ENCODE data around the gene IGSF9.

The IGSF9 gene

GRCh38 chr1:159930634-159931033 is 14.8 kb downstream of the IGSF9 start:
- no peak for DNase-seq

DNA sequence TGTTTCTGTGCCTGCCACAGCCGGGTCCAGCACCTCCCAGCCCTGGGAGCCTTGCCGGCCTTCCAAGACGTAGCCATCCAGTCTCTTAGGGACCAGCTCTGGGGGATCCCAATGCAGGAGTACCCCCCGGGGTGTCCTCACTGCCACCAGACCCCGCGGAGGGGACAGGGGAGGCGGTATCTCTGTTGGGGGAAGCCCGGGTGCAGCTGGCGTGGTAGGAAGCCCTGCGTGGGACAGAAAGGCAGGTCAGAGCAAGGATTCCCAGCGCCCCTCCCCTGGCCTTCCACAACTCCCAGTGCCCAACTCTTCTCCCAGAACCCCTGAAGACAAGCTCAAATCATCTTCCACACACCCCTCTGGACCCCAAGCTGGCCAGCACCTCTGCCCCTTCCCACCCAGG is 15.2 kb downstream of the IGSF9 start:
- no peak for DNase-seq

DNA sequence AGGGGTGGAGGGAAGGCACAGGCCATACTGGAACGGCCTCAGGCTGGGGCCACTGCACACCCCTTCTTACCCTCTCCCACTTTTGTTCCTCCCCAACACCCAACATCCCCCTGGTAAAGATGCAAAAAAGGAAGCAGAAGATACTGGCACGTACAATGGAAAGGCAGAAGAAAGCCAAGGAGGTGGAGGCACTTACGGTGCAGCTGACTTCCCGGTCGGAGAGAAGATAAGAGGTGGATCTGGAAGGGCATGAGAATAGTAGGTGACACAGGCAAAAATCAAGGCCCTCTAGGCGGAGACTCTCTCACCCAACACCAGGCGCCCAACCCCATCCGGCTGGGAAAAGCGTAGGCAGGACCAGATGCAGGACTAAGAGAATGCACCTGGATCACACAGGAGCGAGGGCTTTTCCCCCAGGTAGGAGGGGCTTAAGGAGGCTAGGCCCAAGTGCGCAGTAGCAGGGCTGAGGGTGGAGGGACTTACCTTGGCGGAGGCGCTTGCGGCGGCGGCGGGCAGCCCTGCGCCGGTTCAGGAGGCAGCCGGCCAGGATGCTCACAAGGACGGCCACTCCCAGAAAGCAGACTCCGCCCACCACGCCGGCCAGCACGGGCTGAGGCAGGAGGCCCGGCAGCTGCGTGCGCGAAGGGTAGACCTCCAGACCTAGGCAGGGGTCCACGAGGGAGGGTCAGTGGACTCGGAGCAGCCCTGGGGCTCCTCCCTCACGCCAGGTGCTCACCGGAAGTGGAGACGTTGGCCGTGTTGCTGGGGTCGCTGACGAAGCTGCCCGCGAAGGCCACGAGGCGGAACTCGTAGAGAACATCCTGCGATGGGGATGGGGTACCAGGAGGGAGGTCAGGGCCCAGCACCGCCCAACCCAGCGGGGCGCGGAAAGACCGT is 16.0 kb downstream of the IGSF9 start:
- DNase-seq: no peak

- DNase-seq: no peak
Measured at GRCh38 chr1:159928491-159929050, 16.8 kb downstream of the IGSF9 start.

DNA sequence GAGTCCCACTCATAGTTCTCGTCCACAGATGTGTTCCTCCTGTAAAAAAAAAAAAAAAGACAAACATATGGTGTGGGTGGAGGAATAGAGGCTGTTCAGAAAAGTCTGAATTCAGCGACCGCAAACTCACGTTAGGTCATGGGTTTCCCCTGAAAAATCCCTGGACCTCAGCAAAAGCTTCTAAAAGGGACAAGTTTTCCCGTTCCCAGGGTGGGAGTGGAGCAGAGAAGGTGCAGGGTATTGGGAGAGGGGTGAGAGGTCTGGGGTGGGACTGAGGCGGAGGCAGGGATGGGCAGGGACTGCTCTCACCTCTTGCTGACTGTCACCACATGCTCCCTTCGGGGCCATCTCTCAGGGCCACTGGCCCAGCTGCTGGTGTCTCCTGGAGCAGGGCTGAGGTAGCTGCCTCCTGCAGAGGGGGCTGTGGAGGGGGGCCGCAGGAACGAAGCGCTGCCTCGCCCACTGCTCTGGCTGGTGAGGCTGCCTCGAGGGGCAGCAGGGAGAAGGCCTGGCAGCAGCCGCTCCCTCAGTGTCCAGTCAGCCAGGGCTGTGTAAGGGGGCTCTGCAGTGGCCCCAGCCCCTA is 17.5 kb downstream of the IGSF9 start:
- DNase-seq: no peak

- DNase-seq: no peak
Measured at GRCh38 chr1:159927211-159927848, 18.1 kb downstream of the IGSF9 start.

- peak; percentile 62 for DNase-seq
Measured at GRCh38 chr1:159925719-159926078, 19.7 kb downstream of the IGSF9 start.

DNA sequence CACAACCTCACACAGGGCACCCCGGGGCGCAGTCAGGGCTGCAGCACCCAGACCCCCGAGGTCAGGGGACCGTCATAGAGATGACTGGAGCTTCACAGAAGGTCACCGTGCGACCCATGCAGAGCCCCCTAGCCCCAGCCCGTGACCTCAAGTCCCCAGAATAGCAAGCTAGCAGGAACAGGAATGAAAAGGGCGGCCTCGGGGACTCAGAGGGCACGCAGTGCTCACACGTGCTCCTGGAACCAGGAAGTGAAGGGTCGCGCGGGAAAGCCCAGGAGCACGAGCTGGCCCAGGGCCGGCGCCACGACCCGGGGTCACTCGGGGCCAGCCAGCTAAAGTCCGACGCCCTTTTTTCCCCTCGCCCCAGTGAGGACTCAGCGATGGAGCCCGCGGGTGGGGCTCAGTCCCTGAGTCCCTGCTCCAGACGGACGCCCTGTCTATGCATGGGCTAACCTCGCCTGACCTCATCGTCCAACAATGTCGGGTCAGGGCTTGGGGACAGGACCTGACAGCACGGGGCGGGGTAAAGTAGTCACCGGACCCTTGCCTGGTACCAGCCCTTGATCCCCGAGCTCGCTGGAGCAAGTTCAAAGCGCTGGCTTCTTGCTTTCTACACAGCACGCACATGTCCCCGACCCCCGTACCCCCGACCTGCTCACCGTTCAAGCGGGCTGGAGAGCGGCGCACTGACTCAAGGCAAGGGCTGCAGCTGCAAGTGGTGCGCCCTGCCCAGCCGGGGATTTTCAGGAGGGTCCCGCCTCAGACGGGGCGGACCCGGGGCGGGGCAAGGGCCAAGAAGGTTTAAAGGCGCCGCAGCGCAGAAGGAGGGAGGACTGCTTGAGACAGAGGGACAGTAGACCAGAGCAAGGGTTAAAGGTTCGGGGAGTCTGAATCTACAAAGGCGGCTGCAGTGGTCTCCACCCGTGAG is 20.4 kb downstream of the IGSF9 start, which contains the start of gene TAGLN2:
TAGLN2 (minus strand) TSS at position 717 of the 928 bp plus-strand sequence. CDS start 4,998 bp downstream, outside the sequence.
- DNase-seq: peak; percentile 88

DNA sequence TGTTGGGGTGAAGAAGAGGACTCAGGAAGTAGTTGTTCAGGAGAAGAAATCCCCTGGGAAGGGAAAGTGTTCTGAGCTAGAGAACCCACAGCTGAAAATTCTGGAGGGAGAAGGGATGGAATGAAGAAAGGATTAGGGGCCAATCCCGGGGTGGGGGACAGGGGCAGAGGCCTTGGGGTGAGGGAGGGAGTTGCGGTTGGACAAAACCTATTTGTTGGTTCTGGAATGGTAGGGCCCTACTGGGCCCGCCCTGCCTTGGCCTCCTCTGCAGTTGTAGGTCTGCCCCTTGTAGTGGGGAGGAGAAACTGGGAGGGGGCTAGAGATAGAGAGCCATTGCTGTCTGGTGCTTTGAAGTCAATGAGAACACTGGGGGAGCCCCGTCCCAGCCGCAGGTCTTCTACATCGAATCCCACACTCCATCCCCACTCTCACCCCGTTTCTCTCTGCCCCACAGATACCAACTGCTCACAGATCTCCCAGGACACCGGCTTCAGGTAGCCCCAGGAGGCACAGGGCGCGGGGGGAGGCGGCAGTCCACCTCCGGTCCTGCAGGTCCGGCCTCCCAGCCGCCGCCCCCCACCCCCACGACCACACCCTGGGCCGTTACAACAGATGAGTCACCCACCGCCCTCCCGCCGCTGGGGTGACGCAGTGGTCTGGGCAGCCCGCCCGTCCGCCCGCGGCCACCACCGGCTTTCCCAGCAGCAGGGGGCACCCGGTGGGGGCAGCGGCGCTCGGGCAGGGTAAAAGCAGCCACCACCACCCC is 21.2 kb downstream of the IGSF9 start:
- peak; percentile 77 for DNase-seq

DNA sequence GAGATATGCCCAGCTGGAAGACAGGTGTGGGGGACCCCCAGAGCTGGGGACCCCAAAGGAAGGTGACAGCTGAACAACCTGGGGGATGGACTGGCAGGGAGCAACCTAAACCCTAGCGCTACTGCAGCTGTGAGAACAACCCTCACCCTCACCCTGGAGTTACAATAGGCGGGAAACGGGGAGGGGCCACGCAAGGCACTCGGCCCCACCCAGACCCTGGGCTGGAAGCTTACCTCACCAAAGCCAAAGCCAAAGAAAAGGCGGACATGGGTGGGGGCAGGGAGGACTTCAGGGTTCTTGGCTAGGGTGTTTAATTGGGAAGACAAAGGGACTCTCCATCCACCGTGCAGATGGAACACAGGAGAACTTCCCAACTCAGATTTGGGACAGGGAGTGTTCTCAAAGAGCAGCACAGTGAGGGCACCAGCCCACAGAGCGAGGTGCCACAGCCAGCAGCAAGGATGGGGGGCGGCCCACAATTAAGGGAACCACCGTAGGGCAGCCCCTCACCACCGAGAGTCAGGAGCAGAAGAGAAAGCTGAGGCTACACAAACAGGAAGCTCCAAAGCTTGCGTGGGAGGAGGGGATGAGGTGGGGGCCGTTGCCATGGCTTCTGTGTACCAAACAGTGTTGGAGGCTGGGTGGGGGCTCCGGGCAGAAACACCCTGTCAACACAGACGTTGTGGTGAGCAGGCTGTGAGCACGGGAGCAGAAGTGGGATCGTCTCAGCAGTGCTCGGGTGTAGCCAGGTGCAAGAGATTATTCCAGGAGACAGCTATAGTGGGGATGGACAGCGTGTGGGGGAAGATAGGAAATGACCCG is 22.0 kb downstream of the IGSF9 start:
- peak; percentile 46 for DNase-seq

GRCh38 chr1:159922511-159923202 is 22.8 kb downstream of the IGSF9 start:
- DNase-seq: no peak

DNA sequence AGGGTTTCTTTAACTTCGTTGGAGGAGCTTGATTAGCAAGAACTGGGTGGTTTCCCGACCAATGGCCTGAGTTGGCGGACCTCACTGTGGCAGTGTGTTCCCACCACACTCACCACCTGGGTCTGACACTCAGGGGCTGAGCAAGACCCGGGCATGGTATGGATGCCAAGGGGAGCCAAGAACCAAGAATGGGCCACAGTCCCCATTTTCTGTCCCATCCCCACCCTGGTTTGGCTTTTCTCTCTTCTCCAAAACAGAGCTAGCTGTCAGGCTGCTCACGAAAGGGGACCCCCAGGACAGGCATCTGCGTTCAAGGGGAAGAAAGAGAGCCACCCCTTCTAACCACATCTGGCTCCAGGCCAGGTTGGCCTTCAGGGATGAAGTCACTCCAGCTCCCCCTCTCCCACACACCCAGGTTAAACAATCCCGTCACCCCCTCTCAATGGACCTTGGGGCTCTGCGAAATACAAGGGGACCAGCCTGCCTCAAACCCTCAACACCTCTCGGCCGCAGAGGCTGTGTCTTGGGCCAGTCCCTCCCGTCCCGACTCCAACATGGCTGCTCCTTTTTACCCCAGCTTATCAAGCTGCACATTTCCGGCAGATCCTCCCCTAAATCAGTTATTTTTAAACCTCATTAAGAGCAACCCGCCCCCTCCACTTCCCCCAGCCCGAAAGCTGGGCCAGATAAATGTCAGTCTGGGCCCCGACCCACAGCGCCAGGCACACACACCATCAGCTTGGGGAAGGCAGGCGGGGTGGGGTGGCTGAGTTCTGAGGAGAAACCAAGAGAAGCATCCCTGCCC is 23.5 kb downstream of the IGSF9 start:
- no peak for DNase-seq

- no peak for DNase-seq
Measured at GRCh38 chr1:159921251-159921650, 24.2 kb downstream of the IGSF9 start.

GRCh38 chr1:159920651-159921050 is 24.8 kb downstream of the IGSF9 start:
- DNase-seq: no peak

- DNase-seq: no peak
Measured at GRCh38 chr1:159920202-159920601, 25.2 kb downstream of the IGSF9 start.

DNA sequence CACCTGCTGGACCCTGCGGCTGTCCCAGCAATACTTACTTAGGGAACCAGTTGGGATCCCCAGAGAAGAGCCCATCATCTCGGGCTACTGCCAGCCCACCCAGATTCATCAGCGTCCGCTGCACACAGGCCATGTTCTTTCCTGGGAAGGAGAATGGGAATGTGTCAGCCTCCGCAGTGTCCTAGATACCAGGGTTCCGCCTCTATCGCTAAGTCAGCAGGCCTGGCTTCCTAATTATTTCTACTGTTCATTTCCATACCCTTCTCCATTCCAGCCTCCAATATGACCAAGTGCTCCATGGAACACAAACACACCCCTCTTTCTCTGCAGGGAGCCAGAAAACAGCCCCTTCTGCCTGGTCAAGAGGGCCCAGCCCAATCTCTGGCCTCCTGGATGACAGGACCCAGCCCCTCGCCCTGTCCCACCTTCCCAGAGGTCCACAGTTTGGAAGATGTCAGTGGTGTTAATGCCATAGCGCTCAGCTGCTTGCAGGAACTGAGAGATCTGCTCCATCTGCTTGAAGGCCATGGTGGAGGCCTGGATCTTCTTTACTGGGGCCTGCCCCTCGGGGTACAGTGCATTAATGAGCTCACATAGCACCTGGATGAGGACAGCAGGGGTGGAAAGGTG is 26.1 kb downstream of the IGSF9 start:
- no peak for DNase-seq

DNA sequence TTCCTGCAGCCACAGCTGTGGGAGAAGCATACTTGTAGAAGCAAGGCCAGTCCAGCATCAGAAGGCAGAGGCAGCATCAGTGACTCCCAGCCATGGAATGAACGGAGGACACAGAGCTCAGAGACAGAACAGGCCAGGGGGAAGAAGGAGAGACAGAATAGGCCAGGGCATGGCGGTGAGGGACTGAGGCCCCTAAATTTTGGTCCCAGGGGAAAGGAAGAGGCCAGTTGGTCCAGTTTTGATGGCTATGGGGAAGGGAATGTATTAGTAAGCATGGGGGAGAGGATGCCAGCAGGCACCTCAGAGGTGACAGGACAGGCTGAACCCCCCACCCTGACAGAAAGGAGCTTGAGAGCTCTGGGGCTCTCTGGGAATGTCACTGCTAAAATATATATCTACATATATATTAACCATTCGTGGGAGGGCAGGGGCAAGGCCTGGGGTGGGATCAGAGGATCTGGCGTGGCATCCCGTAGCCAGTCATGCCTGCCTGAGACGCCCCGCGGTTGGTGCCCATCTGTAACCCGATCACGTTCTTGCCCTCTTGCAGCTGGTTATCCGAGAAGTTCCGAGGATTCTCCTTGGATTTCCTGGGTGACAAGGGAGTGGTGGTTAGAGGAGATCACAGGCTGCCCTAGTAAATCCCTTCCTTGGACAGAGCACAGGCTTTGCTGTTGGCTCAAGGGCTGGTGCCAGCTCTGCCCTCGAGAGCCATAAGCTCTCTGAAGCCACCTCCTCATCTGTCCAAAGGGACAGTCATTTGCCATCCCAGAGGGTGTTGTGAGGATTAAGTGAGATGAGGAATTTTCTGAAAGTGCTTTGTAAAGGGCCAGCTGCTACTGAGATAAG is 26.8 kb downstream of the IGSF9 start:
- DNase-seq: no peak
